ENCODE data around the gene CCDC38. TPM values are rescaled to one million over a fixed set of nuclear protein-coding genes. Genes with fewer than 3 reads are reported as not detected.
A peak's percentile ranks its signal among the peaks of the same experiment; 100 is the strongest.

CCDC38 gene
- under 1 TPM in 1 of 2 experiments, not detected in 1; 0.49 TPM for total RNA-seq

- DNase-seq = peak; percentile 91
- Mint-ChIP-seq H3K36me3 (ENCODE audit: low read depth) (no peaks in the 10 kb centered on the region), H3K27me3 (ENCODE audit: low read depth) (no peaks in the 10 kb centered on the region), H3K4me3 (peak within 1 kb of the TSS; percentile 86), H3K9me3 (no peaks in the 10 kb centered on the region), H3K4me1 (ENCODE audit: low read depth) (peaks cover 4% of the 10 kb centered on the region), H3K27ac (peak within 1 kb of the TSS; percentile 80)
- intact Hi-C loops (cut with micrococcal nuclease) = loop anchor here (1.0 to 10.0 kb wide), 13 partner anchors 24 to 1485 kb away; partner anchors contain the start of genes CDK17, CEP83, ELK3 and FGD6
- CTCF ChIA-PET = interaction anchor here (0.6 to 3.4 kb wide), 8 partner anchors 9 to 519 kb away, joined by 3 to 18 read pairs (median 3); no protein-coding TSS in a partner anchor
Observed at GRCh38 chr12:95942524-95943329, at the start of gene CCDC38. TSS of gene CCDC38 (minus strand) at chr12:95942614. CDS start at chr12:95936509, 6,105 bp downstream.

GRCh38 chr12:95990136-95990535 is 47.7 kb upstream of the CCDC38 start:
- intact Hi-C loops (cut with micrococcal nuclease) = no loop called here
- Mint-ChIP-seq H3K36me3 (ENCODE audit: low read depth) (no peaks in the 10 kb centered on the region), H3K4me3 (no peak overlapping the region), H3K4me1 (ENCODE audit: low read depth) (no peaks in the 10 kb centered on the region), H3K27ac (no peak overlapping the region), H3K9me3 (no peaks in the 10 kb centered on the region), H3K27me3 (ENCODE audit: low read depth) (no peaks in the 10 kb centered on the region)
- DNase-seq = no peak
- CTCF ChIA-PET = interaction anchor here (0.9 to 1.2 kb wide), 2 partner anchors 9 to 13 kb away, joined by 3 to 10 read pairs; no protein-coding TSS in a partner anchor

- Mint-ChIP-seq H3K27ac (no peak overlapping the region), H3K9me3 (no peaks in the 10 kb centered on the region), H3K4me1 (ENCODE audit: low read depth) (no peaks in the 10 kb centered on the region), H3K36me3 (ENCODE audit: low read depth) (no peaks in the 10 kb centered on the region), H3K27me3 (ENCODE audit: low read depth) (no peaks in the 10 kb centered on the region), H3K4me3 (no peak overlapping the region)
- intact Hi-C loops (cut with micrococcal nuclease) = loop anchor here (5.0 kb wide), 1 partner anchor 57 kb away; no protein-coding TSS in a partner anchor
- CTCF ChIA-PET = interaction anchor here (0.9 to 1.2 kb wide), 3 partner anchors 10 to 71 kb away, joined by 3 to 10 read pairs (median 8); no protein-coding TSS in a partner anchor
- no peak for DNase-seq
Observed at GRCh38 chr12:95989504-95990123, 47.2 kb upstream of the CCDC38 start.

GRCh38 chr12:95988506-95989275 is 46.3 kb upstream of the CCDC38 start:
- H3K27ac Mint-ChIP-seq = no peak overlapping the region
- intact Hi-C loops (cut with micrococcal nuclease) = loop anchor here (5.0 kb wide), 1 partner anchor 56 kb away; no protein-coding TSS in a partner anchor
- no peak for DNase-seq
- no peaks in the 10 kb centered on the region for H3K9me3 Mint-ChIP-seq
- H3K36me3 Mint-ChIP-seq (ENCODE audit: low read depth) = no peaks in the 10 kb centered on the region
- no peaks in the 10 kb centered on the region for H3K4me1 Mint-ChIP-seq (ENCODE audit: low read depth)
- CTCF ChIA-PET = interaction anchor here (0.7 to 1.2 kb wide), 2 partner anchors 70 to 575 kb away, joined by 3 to 8 read pairs; no protein-coding TSS in a partner anchor
- H3K27me3 Mint-ChIP-seq (ENCODE audit: low read depth) = no peaks in the 10 kb centered on the region
- H3K4me3 Mint-ChIP-seq = no peak overlapping the region

- CTCF ChIA-PET = interaction anchor here (1.4 kb wide), 1 partner anchor 12 kb away, joined by 5 read pairs; no protein-coding TSS in a partner anchor
Observed at GRCh38 chr12:95986635-95987570, 44.5 kb upstream of the CCDC38 start.

GRCh38 chr12:95984682-95985081 is 42.3 kb upstream of the CCDC38 start:
- H3K36me3 Mint-ChIP-seq (ENCODE audit: low read depth) = no peaks in the 10 kb centered on the region
- H3K4me3 Mint-ChIP-seq = no peak overlapping the region
- DNase-seq = no peak
- H3K27ac Mint-ChIP-seq = no peak overlapping the region
- CTCF ChIA-PET = no interaction called here
- no peaks in the 10 kb centered on the region for H3K27me3 Mint-ChIP-seq (ENCODE audit: low read depth)
- no peaks in the 10 kb centered on the region for H3K4me1 Mint-ChIP-seq (ENCODE audit: low read depth)
- H3K9me3 Mint-ChIP-seq = no peaks in the 10 kb centered on the region
- intact Hi-C loops (cut with micrococcal nuclease) = loop anchor here (5.0 kb wide), 1 partner anchor 52 kb away; no protein-coding TSS in a partner anchor

More at GRCh38 chr12:95986635-95987570, 44.5 kb upstream of the CCDC38 start:
- H3K4me1 Mint-ChIP-seq (ENCODE audit: low read depth) = no peaks in the 10 kb centered on the region
- no peak overlapping the region for H3K27ac Mint-ChIP-seq
- DNase-seq = no peak
- H3K4me3 Mint-ChIP-seq = no peak overlapping the region
- no peaks in the 10 kb centered on the region for H3K9me3 Mint-ChIP-seq
- no peaks in the 10 kb centered on the region for H3K36me3 Mint-ChIP-seq (ENCODE audit: low read depth)
- no peaks in the 10 kb centered on the region for H3K27me3 Mint-ChIP-seq (ENCODE audit: low read depth)
- intact Hi-C loops (cut with micrococcal nuclease) = loop anchor here (5.0 kb wide), 1 partner anchor 55 kb away; no protein-coding TSS in a partner anchor

- H3K36me3 Mint-ChIP-seq (ENCODE audit: low read depth) = no peaks in the 10 kb centered on the region
- no peaks in the 10 kb centered on the region for H3K9me3 Mint-ChIP-seq
- CTCF ChIA-PET = no interaction called here
- no peak overlapping the region for H3K4me3 Mint-ChIP-seq
- H3K27me3 Mint-ChIP-seq (ENCODE audit: low read depth) = no peaks in the 10 kb centered on the region
- no peak for DNase-seq
- intact Hi-C loops (cut with micrococcal nuclease) = no loop called here
- H3K4me1 Mint-ChIP-seq (ENCODE audit: low read depth) = no peaks in the 10 kb centered on the region
- no peak overlapping the region for H3K27ac Mint-ChIP-seq
Observed at GRCh38 chr12:95982602-95983001, 40.2 kb upstream of the CCDC38 start.

- no peak overlapping the region for H3K27ac Mint-ChIP-seq
- no peaks in the 10 kb centered on the region for H3K9me3 Mint-ChIP-seq
- H3K4me3 Mint-ChIP-seq = no peak overlapping the region
- H3K27me3 Mint-ChIP-seq (ENCODE audit: low read depth) = no peaks in the 10 kb centered on the region
- no peaks in the 10 kb centered on the region for H3K36me3 Mint-ChIP-seq (ENCODE audit: low read depth)
- DNase-seq = no peak
- CTCF ChIA-PET = interaction anchor here (1.1 kb wide), 1 partner anchor 18 kb away, joined by 3 read pairs; no protein-coding TSS in a partner anchor
- intact Hi-C loops (cut with micrococcal nuclease) = no loop called here
- no peaks in the 10 kb centered on the region for H3K4me1 Mint-ChIP-seq (ENCODE audit: low read depth)
Observed at GRCh38 chr12:95980437-95980836, 38.0 kb upstream of the CCDC38 start.

- no peak overlapping the region for H3K4me3 Mint-ChIP-seq
- H3K36me3 Mint-ChIP-seq (ENCODE audit: low read depth) = no peaks in the 10 kb centered on the region
- intact Hi-C loops (cut with micrococcal nuclease) = no loop called here
- CTCF ChIA-PET = no interaction called here
- DNase-seq = no peak
- H3K9me3 Mint-ChIP-seq = no peaks in the 10 kb centered on the region
- H3K27me3 Mint-ChIP-seq (ENCODE audit: low read depth) = no peaks in the 10 kb centered on the region
- H3K4me1 Mint-ChIP-seq (ENCODE audit: low read depth) = no peaks in the 10 kb centered on the region
- no peak overlapping the region for H3K27ac Mint-ChIP-seq
Observed at GRCh38 chr12:95978774-95979173, 36.4 kb upstream of the CCDC38 start.

- H3K27me3 Mint-ChIP-seq (ENCODE audit: low read depth) = no peaks in the 10 kb centered on the region
Observed at GRCh38 chr12:95978351-95978750, 35.9 kb upstream of the CCDC38 start.

GRCh38 chr12:95977764-95978305 is 35.4 kb upstream of the CCDC38 start:
- Mint-ChIP-seq H3K27ac (no peak overlapping the region), H3K9me3 (no peaks in the 10 kb centered on the region), H3K36me3 (ENCODE audit: low read depth) (no peaks in the 10 kb centered on the region), H3K4me3 (no peak overlapping the region), H3K4me1 (ENCODE audit: low read depth) (no peaks in the 10 kb centered on the region), H3K27me3 (ENCODE audit: low read depth) (no peaks in the 10 kb centered on the region)
- no peak for DNase-seq
- intact Hi-C loops (cut with micrococcal nuclease) = no loop called here
- CTCF ChIA-PET = interaction anchor here (1.6 kb wide), 1 partner anchor 21 kb away, joined by 5 read pairs; no protein-coding TSS in a partner anchor

More at GRCh38 chr12:95978351-95978750, 35.9 kb upstream of the CCDC38 start:
- intact Hi-C loops (cut with micrococcal nuclease) = no loop called here
- Mint-ChIP-seq H3K27ac (no peak overlapping the region), H3K4me1 (ENCODE audit: low read depth) (no peaks in the 10 kb centered on the region), H3K36me3 (ENCODE audit: low read depth) (no peaks in the 10 kb centered on the region), H3K9me3 (no peaks in the 10 kb centered on the region), H3K4me3 (no peak overlapping the region)
- CTCF ChIA-PET = interaction anchor here (1.6 kb wide), 1 partner anchor 21 kb away, joined by 5 read pairs; no protein-coding TSS in a partner anchor
- no peak for DNase-seq

All from activated naive CD4-positive, alpha-beta T cell treated with anti-CD3 and anti-CD28 coated beads for 36 hours (primary cell).